ENCODE data around the gene LRRC9. TPM values are rescaled to one million over a fixed set of nuclear protein-coding genes. Genes with fewer than 3 reads are reported as not detected.

Gene LRRC9
- total and polyA plus RNA-seq, 2 experiments from 2014 or later, result 2.2 to 3.1 TPM

DNA sequence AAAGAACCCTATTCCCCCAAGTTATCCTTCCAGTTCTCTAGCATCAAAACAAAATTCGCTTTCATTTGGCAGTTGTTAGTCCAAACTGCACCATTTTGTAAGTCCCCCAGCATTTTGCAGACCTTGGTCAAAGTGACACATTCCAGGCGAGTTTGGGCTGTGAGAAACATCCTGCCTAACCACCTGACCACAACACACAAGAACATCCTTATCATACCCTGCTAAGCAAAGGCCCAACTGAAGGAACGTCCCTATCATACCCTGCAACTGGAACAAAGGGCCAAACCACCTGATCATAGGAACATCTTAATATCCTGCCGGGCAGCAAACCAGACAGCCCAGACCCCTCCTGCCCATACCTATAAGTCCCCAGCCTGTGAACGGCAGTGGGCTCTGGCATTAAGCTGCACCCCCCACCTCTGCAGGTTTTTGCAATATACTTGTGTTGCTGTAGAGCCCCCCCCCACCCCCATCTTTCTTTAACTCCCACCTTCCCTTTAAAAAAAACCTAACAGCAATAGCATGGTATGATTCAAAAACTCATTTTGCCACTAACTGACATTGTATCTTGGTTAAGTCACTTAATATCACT lies 174.5 kb downstream of the LRRC9 start:
- Histone ChIP-seq H3K27ac (ENCODE audit: low read depth) (no peak overlapping the region), H3K27me3 (ENCODE audit: insufficient read depth) (no peaks in the 10 kb centered on the region), H3K4me3 (peak overlapping the region; percentile 73), H3K4me2 (peak overlapping the region; percentile 81), H3K4me1 (ENCODE audit: insufficient read depth) (peaks cover 26% of the 10 kb centered on the region), H3K9me2 (ENCODE audit: insufficient read depth) (no peaks in the 10 kb centered on the region), H3F3A (replicated peaks; ENCODE audit: low read depth) (0 out of 2 replicates have a peak, but pooled peaks cover 6% of the 10 kb centered on the region), H3K36me3 (ENCODE audit: insufficient read depth) (no peaks in the 10 kb centered on the region; the same call in 1 of the 2 replicates), H2AFZ (no peak overlapping the region), H4K20me1 (replicated peaks; ENCODE audit: insufficient read depth) (0 out of 2 replicates have a peak, but pooled peaks cover 5% of the 10 kb centered on the region), H3K79me2 (replicated peaks; ENCODE audit: insufficient read depth) (peaks cover 68% of the 10 kb centered on the region)
- H3K27ac Mint-ChIP-seq, result 0 out of 2 replicates have a peak overlapping the region, but pooled peaks have one; percentile 7
- peaks cover 18% of the 10 kb centered on the region for H3K36me3 Mint-ChIP-seq (ENCODE audit: low read depth)
- DNase-seq (ENCODE audit: low spot score), result peak; percentile 72
- H3K4me3 Mint-ChIP-seq, result peak overlapping the region; percentile 92
- H3K4me1 Mint-ChIP-seq, result peaks cover 33% of the 10 kb centered on the region
- 0 out of 3 replicates have a peak, but pooled peaks have one; percentile 2 for ATAC-seq
- H3K9me3 Mint-ChIP-seq, result no peaks in the 10 kb centered on the region
- no peak for TF ChIP-seq ZNF331 (CRISPR knock-in tag; IDR thresholded peaks at IDR 0.05; ENCODE audit: low read depth)
- TF ChIP-seq STAT1 (IDR thresholded peaks at IDR 0.05; ENCODE audit: unreplicated experiment), result no peak
- no peak for TF ChIP-seq EZH2 (IDR thresholded peaks at IDR 0.05; ENCODE audit: low read depth, unreplicated experiment)
- TF ChIP-seq, protein P1, sequence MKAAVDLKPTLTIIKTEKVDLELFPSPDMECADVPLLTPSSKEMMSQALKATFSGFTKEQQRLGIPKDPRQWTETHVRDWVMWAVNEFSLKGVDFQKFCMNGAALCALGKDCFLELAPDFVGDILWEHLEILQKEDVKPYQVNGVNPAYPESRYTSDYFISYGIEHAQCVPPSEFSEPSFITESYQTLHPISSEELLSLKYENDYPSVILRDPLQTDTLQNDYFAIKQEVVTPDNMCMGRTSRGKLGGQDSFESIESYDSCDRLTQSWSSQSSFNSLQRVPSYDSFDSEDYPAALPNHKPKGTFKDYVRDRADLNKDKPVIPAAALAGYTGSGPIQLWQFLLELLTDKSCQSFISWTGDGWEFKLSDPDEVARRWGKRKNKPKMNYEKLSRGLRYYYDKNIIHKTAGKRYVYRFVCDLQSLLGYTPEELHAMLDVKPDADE (IDR thresholded peaks at IDR 0.05), result no peak
- no peak for TF ChIP-seq EZH2phosphoT487 (IDR thresholded peaks at IDR 0.05; ENCODE audit: unreplicated experiment)
- no peak for TF ChIP-seq POLR2AphosphoS5 (IDR thresholded peaks at IDR 0.05; ENCODE audit: low read depth)
- no peak for TF ChIP-seq ZNF114 (CRISPR knock-in tag; IDR thresholded peaks at IDR 0.05)
- peaks cover 2% of the 10 kb centered on the region for H3K27me3 Mint-ChIP-seq (ENCODE audit: insufficient read depth, low read depth, poor library complexity)

DNA sequence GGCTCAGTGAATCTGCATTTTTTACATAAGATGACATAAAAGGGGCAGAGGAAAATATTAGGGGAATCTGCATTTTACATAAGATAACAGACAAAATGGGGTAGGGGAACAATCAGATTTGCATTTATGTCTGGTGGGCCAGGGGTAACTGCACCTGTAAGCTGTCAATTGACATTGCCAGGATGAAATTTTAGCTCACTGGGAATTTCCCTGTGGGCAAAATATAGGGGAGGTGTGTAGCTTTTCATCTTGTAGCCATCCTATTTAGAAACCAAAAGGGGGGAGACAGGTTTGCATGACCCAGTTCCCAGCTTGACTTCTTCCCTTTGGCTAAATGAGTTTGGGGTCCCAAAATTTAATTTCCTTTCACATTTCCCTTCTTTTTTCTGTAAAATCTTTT lies 175.3 kb downstream of the LRRC9 start:
- peaks cover 77% of the 10 kb centered on the region for H3K79me2 ChIP-seq (replicated peaks; ENCODE audit: insufficient read depth)
- Mint-ChIP-seq H3K4me1 (peaks cover 33% of the 10 kb centered on the region), H3K36me3 (ENCODE audit: low read depth) (peaks cover 22% of the 10 kb centered on the region), H3K27ac (no peak overlapping the region; the same call in 1 of the 2 replicates), H3K27me3 (ENCODE audit: insufficient read depth, low read depth, poor library complexity) (no peaks in the 10 kb centered on the region), H3K9me3 (no peaks in the 10 kb centered on the region), H3K4me3 (peak overlapping the region; percentile 39)
- H3K9me2 ChIP-seq (ENCODE audit: insufficient read depth), result no peaks in the 10 kb centered on the region
- no peak overlapping the region for H3K27ac ChIP-seq (ENCODE audit: low read depth)
- 0 out of 2 replicates have a peak, but pooled peaks cover 6% of the 10 kb centered on the region for H3F3A ChIP-seq (replicated peaks; ENCODE audit: low read depth)
- no peaks in the 10 kb centered on the region for H3K27me3 ChIP-seq (ENCODE audit: insufficient read depth)
- peaks cover 26% of the 10 kb centered on the region for H3K4me1 ChIP-seq (ENCODE audit: insufficient read depth)
- no peak overlapping the region for H2AFZ ChIP-seq
- DNase-seq (ENCODE audit: low spot score) (no peak), ATAC-seq (no peak)
- peak overlapping the region; percentile 73 for H3K4me3 ChIP-seq
- H3K4me2 ChIP-seq, result peak overlapping the region; percentile 81
- 0 out of 2 replicates have a peak, but pooled peaks cover 5% of the 10 kb centered on the region for H4K20me1 ChIP-seq (replicated peaks; ENCODE audit: insufficient read depth)
- H3K36me3 ChIP-seq (ENCODE audit: insufficient read depth), result no peaks in the 10 kb centered on the region; the same call in 1 of the 2 replicates
- TF ChIP-seq, protein P2, sequence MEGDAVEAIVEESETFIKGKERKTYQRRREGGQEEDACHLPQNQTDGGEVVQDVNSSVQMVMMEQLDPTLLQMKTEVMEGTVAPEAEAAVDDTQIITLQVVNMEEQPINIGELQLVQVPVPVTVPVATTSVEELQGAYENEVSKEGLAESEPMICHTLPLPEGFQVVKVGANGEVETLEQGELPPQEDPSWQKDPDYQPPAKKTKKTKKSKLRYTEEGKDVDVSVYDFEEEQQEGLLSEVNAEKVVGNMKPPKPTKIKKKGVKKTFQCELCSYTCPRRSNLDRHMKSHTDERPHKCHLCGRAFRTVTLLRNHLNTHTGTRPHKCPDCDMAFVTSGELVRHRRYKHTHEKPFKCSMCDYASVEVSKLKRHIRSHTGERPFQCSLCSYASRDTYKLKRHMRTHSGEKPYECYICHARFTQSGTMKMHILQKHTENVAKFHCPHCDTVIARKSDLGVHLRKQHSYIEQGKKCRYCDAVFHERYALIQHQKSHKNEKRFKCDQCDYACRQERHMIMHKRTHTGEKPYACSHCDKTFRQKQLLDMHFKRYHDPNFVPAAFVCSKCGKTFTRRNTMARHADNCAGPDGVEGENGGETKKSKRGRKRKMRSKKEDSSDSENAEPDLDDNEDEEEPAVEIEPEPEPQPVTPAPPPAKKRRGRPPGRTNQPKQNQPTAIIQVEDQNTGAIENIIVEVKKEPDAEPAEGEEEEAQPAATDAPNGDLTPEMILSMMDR (conservative IDR thresholded peaks at IDR 0.05; ENCODE audit: low read depth in 2 of 2), result no peak
- TF ChIP-seq EZH2phosphoT487 (IDR thresholded peaks at IDR 0.05; ENCODE audit: unreplicated experiment) (no peak), EZH2 (IDR thresholded peaks at IDR 0.05; ENCODE audit: low read depth, unreplicated experiment) (no peak), ZNF331 (CRISPR knock-in tag; IDR thresholded peaks at IDR 0.05; ENCODE audit: low read depth) (no peak), JUNB (IDR thresholded peaks at IDR 0.05; ENCODE audit: unreplicated experiment) (no peak)
- TF ChIP-seq, protein P1 (IDR thresholded peaks at IDR 0.05), result no peak
- TF ChIP-seq, protein P3, sequence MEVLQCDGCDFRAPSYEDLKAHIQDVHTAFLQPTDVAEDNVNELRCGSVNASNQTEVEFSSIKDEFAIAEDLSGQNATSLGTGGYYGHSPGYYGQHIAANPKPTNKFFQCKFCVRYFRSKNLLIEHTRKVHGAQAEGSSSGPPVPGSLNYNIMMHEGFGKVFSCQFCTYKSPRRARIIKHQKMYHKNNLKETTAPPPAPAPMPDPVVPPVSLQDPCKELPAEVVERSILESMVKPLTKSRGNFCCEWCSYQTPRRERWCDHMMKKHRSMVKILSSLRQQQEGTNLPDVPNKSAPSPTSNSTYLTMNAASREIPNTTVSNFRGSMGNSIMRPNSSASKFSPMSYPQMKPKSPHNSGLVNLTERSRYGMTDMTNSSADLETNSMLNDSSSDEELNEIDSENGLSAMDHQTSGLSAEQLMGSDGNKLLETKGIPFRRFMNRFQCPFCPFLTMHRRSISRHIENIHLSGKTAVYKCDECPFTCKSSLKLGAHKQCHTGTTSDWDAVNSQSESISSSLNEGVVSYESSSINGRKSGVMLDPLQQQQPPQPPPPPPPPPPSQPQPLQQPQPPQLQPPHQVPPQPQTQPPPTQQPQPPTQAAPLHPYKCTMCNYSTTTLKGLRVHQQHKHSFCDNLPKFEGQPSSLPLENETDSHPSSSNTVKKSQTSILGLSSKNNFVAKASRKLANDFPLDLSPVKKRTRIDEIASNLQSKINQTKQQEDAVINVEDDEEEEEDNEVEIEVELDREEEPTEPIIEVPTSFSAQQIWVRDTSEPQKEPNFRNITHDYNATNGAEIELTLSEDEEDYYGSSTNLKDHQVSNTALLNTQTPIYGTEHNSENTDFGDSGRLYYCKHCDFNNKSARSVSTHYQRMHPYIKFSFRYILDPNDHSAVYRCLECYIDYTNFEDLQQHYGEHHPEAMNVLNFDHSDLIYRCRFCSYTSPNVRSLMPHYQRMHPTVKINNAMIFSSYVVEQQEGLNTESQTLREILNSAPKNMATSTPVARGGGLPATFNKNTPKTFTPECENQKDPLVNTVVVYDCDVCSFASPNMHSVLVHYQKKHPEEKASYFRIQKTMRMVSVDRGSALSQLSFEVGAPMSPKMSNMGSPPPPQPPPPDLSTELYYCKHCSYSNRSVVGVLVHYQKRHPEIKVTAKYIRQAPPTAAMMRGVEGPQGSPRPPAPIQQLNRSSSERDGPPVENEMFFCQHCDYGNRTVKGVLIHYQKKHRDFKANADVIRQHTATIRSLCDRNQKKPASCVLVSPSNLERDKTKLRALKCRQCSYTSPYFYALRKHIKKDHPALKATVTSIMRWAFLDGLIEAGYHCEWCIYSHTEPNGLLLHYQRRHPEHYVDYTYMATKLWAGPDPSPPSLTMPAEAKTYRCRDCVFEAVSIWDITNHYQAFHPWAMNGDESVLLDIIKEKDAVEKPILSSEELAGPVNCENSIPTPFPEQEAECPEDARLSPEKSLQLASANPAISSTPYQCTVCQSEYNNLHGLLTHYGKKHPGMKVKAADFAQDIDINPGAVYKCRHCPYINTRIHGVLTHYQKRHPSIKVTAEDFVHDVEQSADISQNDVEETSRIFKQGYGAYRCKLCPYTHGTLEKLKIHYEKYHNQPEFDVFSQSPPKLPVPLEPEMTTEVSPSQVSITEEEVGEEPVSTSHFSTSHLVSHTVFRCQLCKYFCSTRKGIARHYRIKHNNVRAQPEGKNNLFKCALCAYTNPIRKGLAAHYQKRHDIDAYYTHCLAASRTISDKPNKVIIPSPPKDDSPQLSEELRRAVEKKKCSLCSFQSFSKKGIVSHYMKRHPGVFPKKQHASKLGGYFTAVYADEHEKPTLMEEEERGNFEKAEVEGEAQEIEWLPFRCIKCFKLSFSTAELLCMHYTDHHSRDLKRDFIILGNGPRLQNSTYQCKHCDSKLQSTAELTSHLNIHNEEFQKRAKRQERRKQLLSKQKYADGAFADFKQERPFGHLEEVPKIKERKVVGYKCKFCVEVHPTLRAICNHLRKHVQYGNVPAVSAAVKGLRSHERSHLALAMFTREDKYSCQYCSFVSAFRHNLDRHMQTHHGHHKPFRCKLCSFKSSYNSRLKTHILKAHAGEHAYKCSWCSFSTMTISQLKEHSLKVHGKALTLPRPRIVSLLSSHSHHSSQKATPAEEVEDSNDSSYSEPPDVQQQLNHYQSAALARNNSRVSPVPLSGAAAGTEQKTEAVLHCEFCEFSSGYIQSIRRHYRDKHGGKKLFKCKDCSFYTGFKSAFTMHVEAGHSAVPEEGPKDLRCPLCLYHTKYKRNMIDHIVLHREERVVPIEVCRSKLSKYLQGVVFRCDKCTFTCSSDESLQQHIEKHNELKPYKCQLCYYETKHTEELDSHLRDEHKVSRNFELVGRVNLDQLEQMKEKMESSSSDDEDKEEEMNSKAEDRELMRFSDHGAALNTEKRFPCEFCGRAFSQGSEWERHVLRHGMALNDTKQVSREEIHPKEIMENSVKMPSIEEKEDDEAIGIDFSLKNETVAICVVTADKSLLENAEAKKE (CRISPR knock-in tag; IDR thresholded peaks at IDR 0.05), result no peak
